HG02571 (cell line): ENCODE data around the gene CREB3L1.

Experiments used
- ATAC-seq: cut with Tn5 transposase; IDR thresholded peaks from one replicate; pipeline ENCODE4 v1.9.1; 2021; ENCODE audit warnings: mild to moderate bottlenecking, moderate library complexity; ENCODE audit not compliant: unreplicated experiment

The CREB3L1 gene

GRCh38 chr11:46363031-46363407, 85.6 kb downstream of the CREB3L1 start:
- ATAC-seq, result no peak

GRCh38 chr11:46363455-46364005, 86.1 kb downstream of the CREB3L1 start:
- ATAC-seq, result no peak

DNA sequence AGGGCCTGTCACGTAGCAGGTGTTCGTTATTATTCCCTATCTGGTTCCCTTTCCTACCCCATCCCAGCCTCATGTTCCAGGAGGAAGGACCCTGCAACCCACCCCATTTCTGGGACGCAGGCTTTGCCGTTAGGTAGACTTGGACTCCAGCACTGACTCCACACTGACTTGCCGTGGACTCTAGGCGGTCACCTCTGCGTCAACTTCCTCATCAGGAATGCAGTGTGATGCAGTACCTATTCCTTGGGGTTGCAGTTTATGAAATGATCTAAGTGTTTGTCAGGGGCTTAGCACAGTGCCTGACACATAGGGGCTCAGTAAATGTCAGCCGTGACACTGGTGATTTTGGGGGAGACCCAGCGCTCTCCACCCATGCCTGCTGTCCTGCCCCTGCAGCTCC, 86.6 kb downstream of the CREB3L1 start:
- no peak for ATAC-seq

DNA sequence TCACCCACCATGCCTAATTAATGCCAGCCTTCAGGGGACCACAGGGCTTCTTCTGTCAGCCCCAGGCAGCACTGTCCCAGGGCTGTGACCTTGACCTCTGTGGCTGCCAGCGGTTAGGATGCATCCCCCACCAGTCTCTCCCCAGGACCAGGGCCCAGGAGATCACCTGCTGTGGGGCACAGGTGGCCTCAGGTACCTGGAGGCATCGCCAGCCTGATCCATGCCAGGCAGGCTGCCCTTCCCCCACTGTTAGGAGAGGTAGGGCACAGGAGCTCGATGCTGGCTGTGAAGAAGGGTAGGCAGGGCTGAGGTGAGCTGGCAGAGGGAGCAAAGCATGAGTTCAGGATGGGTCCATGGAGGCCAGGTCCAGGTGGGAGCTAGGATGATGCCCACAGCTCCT, 87.3 kb downstream of the CREB3L1 start:
- no peak for ATAC-seq

DNA sequence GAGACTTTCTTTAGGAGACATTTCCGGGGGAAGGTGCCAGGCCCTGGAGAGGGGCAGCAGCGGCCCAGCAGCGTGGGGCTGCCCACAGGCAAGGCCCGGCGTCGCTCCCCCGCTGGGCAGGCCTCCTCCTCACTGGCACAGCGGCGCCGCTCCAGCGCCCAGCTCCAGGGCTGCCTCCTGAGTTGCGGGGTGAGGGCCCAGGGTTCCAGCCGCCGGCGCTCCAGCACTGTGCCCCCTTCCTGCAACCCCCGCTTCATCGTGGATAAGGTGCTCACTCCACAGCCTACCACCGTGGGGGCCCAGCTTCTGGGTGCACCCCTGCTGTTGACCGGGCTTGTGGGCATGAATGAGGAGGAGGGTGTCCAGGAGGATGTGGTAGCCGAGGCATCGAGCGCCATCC, 88.8 kb downstream of the CREB3L1 start:
- ATAC-seq, result no peak

DNA sequence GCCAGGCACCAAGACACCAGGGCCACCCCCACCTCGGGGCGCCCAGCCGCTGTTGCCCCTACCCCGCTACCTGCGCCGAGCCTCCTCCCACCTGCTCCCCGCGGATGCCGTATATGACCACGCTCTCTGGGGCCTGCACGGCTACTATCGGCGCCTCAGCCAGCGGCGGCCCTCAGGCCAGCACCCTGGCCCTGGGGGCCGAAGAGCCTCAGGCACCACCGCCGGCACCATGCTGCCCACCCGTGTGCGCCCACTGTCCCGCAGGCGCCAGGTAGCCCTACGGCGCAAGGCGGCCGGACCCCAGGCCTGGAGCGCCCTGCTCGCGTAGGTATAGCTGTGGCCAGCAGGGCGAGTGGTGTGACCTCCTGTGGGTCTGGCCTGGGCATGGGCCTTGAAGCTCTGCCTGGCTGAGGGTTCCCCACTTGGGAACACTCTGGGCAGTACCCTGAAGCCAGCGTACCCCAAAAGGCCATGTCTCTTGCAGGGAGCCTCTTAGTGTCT, 89.2 kb downstream of the CREB3L1 start:
- ATAC-seq, result no peak

DNA sequence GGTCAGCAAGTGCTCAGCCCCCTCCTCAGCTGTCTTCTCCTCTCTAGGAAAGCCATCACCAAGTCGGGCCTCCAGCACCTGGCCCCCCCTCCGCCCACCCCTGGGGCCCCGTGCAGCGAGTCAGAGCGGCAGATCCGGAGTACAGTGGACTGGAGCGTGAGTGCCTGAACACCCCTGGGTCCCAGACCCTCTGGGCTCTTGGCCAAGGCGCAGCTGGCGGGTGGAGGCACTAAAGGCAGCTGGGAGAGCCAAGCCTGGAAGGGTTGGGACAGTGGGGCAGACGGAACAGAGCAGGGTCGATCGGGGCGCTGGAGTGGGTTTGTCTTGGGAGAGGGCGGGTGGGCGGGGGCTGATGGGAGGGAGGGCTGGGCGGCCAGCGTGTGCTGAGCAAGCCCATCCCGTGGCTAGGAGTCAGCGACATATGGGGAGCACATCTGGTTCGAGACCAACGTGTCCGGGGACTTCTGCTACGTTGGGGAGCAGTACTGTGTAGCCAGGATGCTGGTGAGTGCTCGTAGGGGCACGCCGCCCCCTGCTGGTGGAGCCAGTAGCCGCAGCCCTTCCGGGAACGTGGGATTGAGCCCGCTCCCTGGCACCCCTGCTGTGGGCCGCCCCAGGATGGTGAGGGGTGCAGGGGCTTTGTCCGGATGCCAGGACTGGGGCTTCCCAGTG, 89.9 kb downstream of the CREB3L1 start:
- ATAC-seq, result no peak

DNA sequence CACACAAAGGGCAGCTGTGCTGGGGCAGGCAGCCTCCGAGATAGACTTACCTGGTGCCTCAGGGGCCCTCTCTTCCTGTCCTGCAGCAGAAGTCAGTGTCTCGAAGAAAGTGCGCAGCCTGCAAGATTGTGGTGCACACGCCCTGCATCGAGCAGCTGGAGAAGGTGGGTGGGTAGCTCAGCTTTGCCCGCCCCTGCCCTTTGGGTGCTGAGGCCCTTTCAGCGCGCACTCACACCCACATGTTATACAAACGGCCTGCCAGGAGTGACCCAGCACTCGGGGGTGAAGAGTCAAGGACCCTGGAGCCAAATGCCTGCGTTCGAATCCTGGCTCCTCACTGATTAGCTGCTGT, 90.4 kb downstream of the CREB3L1 start:
- no peak for ATAC-seq

- ATAC-seq, result no peak
Measured at GRCh38 chr11:46369458-46370152, 92.1 kb downstream of the CREB3L1 start.

- no peak for ATAC-seq
Measured at GRCh38 chr11:46370253-46370652, 92.8 kb downstream of the CREB3L1 start.
